Measurements from ENCODE around the gene TTC7B. TPM values are rescaled to one million over a fixed set of nuclear protein-coding genes. Genes with fewer than 3 reads are reported as not detected.

The TTC7B gene
- total RNA-seq, 1 donor from 2014 or later, result 46.6 TPM

DNA sequence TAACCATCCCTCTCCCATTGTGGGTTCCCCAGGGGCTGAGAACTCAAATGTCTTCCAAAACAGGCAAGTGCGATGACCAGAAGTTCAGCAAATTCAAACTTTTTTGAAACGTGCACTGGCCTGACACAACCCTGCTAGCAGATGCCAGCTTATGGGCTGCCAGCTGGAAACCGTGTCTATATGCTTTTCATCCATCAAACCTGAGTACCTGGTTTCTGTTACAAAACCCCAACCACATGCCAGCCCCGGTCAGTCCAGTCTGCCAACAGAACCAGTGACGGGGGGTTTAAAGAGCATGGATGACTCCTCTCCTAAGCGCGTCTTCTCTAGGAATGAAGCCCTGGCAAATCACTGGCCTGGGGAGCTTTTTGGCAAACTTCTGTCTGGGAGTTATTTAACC is 189.7 kb downstream of the TTC7B start:
- Mint-ChIP-seq H3K9me3 (ENCODE audit: low read depth) (no peaks in the 10 kb centered on the region), H3K4me1 (ENCODE audit: low read depth) (peaks cover 13% of the 10 kb centered on the region)

DNA sequence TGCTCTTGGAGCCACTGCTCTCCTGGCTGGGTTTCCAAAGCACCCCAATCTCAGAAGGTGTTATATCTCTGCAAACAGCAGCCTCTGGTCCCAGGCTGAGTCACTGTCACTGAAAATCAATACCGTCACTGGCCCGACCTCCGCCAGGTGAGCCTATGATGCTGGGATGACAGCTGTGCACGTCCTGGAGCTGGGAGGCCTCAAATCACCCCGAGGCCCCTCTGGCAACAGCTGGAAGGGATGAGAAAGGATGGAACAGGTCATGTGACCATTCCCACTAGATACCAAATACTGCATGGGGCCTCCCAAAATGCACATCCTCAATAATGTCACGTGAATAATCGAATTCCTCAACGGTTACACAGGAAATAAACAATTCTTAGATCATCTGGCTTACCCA is 190.8 kb downstream of the TTC7B start:
- H3K27me3 Mint-ChIP-seq, result no peaks in the 10 kb centered on the region
- no peaks in the 10 kb centered on the region for H3K9me3 Mint-ChIP-seq (ENCODE audit: low read depth)
- TF ChIP-seq, protein P1, sequence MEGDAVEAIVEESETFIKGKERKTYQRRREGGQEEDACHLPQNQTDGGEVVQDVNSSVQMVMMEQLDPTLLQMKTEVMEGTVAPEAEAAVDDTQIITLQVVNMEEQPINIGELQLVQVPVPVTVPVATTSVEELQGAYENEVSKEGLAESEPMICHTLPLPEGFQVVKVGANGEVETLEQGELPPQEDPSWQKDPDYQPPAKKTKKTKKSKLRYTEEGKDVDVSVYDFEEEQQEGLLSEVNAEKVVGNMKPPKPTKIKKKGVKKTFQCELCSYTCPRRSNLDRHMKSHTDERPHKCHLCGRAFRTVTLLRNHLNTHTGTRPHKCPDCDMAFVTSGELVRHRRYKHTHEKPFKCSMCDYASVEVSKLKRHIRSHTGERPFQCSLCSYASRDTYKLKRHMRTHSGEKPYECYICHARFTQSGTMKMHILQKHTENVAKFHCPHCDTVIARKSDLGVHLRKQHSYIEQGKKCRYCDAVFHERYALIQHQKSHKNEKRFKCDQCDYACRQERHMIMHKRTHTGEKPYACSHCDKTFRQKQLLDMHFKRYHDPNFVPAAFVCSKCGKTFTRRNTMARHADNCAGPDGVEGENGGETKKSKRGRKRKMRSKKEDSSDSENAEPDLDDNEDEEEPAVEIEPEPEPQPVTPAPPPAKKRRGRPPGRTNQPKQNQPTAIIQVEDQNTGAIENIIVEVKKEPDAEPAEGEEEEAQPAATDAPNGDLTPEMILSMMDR (IDR thresholded peaks at IDR 0.05; ENCODE audit: unreplicated experiment), result no peak
- no peak overlapping the region for H3K4me3 Mint-ChIP-seq (ENCODE audit: low read depth)
- H3K4me1 Mint-ChIP-seq (ENCODE audit: low read depth), result peaks cover 13% of the 10 kb centered on the region
- no peak overlapping the region for H3K27ac Mint-ChIP-seq
- DNase-seq (ENCODE audit: low spot score, unreplicated experiment), result no peak
- peaks cover 2% of the 10 kb centered on the region for H3K36me3 Mint-ChIP-seq (ENCODE audit: insufficient read depth)

More for the DNA sequence above, 189.7 kb downstream of the TTC7B start:
- peaks cover 2% of the 10 kb centered on the region for H3K36me3 Mint-ChIP-seq (ENCODE audit: insufficient read depth)
- H3K27ac Mint-ChIP-seq, result no peak overlapping the region
- no peak overlapping the region for H3K4me3 Mint-ChIP-seq (ENCODE audit: low read depth)
- DNase-seq (ENCODE audit: low spot score, unreplicated experiment), result no peak
- TF ChIP-seq, protein P1 (IDR thresholded peaks at IDR 0.05; ENCODE audit: unreplicated experiment), result no peak
- H3K27me3 Mint-ChIP-seq, result no peaks in the 10 kb centered on the region

DNA sequence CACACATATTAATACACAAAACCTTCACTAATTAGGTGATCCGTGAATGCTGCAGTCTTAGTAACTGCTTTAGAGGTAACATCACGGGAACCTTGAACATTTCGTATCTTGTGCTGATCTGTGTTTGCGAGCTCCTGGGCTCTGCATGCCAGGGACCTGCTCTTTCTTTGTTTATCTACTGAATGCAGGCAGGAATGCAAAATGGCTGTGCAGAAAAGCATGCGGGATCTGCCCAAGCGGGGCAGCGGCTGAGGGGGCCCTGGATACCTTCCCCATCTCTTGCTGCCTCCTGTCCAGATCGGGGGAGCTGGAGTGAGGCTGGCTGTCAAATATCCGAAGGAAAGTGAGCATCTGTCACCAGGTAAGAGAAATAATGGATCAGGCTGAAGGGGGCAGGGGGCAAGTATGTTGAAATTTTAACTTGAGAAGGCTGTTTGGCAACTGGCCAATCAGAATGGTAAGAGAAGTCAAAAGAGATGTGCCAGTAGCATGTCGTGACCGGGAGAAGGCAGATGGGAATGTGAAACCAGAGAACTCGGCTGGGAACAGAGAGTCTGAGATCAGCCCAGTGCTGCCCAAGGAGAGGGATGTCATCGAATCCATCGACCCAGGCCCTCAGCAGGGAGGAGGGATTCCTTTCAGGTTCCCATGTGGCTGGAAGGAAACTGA is 191.4 kb downstream of the TTC7B start:
- H3K36me3 Mint-ChIP-seq (ENCODE audit: insufficient read depth), result peaks cover 2% of the 10 kb centered on the region
- TF ChIP-seq, protein P1 (IDR thresholded peaks at IDR 0.05; ENCODE audit: unreplicated experiment), result no peak

DNA sequence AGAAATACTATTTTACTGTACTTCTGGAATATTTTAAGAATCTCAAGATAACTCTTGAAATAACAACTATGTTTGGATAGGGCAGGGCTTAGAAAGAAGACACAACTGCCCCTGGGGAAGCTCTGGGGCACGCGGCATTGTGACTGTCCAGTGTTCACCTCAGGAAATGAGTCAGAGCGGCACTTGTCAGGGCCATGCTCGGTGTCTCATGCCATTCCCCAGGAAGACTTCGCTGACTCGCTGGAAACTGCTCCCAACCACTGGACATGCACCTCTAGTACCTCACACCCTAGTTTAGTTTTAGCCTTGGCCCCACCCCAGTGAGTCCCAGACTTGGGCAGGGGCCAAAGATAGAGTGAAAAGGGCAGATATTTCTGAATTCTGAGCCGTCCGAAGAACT is 192.0 kb downstream of the TTC7B start:
- Mint-ChIP-seq H3K36me3 (ENCODE audit: insufficient read depth) (peaks cover 2% of the 10 kb centered on the region), H3K27ac (peak overlapping the region; percentile 85), H3K4me1 (ENCODE audit: low read depth) (peaks cover 10% of the 10 kb centered on the region), H3K4me3 (ENCODE audit: low read depth) (no peak overlapping the region), H3K9me3 (ENCODE audit: low read depth) (no peaks in the 10 kb centered on the region), H3K27me3 (no peaks in the 10 kb centered on the region)
- TF ChIP-seq, protein P1 (IDR thresholded peaks at IDR 0.05; ENCODE audit: unreplicated experiment), result no peak
- no peak for DNase-seq (ENCODE audit: low spot score, unreplicated experiment)

More for the DNA sequence above, 191.4 kb downstream of the TTC7B start:
- H3K27ac Mint-ChIP-seq, result peak overlapping the region; percentile 85
- H3K4me3 Mint-ChIP-seq (ENCODE audit: low read depth), result no peak overlapping the region
- peaks cover 13% of the 10 kb centered on the region for H3K4me1 Mint-ChIP-seq (ENCODE audit: low read depth)
- H3K27me3 Mint-ChIP-seq, result no peaks in the 10 kb centered on the region
- no peaks in the 10 kb centered on the region for H3K9me3 Mint-ChIP-seq (ENCODE audit: low read depth)
- DNase-seq (ENCODE audit: low spot score, unreplicated experiment), result no peak

DNA sequence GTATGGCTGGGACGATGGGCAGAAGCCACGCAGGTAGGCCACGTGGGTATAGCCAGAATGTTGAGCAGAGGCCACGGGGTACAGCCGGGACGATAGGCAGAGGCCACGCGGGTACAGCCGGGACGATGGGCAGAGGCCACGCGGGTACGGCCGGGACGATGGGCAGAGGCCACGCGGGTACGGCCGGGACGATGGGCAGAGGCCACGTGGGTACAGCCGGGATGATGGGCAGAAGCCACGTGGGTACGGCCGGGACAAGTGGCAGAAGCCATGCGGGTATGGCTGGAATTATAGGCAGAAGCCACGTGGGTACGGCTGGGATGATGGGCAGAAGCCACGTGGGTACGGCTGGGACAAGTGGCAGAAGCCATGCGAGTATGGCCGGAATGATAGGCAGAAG is 195.0 kb downstream of the TTC7B start:
- DNase-seq (ENCODE audit: low spot score, unreplicated experiment), result no peak
- H3K4me1 Mint-ChIP-seq (ENCODE audit: low read depth), result peaks cover 15% of the 10 kb centered on the region
- TF ChIP-seq, protein P1 (IDR thresholded peaks at IDR 0.05; ENCODE audit: unreplicated experiment), result no peak
- H3K36me3 Mint-ChIP-seq (ENCODE audit: insufficient read depth), result peaks cover 2% of the 10 kb centered on the region
- H3K4me3 Mint-ChIP-seq (ENCODE audit: low read depth), result no peak overlapping the region
- H3K9me3 Mint-ChIP-seq (ENCODE audit: low read depth), result no peaks in the 10 kb centered on the region
- no peak overlapping the region for H3K27ac Mint-ChIP-seq
- H3K27me3 Mint-ChIP-seq, result no peaks in the 10 kb centered on the region
